Activated CD8-positive, alpha-beta T cell treated with anti-CD3 and anti-CD28 coated beads, Interleukin-2, amount 10 ng/mL, durations not matched to agents 7 days and 5 days (primary cell): Measurements from ENCODE around the gene EDEM1. TPM values are rescaled to one million over a fixed set of nuclear protein-coding genes. Genes with fewer than 3 reads are reported as not detected.

ENCODE experiments used
- ATAC-seq: fragments of 150-1000 bp; cut with Tn5 transposase; one replicate; pipeline ENCODE4 v1.10.0; 2021; ENCODE audit warnings: moderate library complexity
- CTCF ChIA-PET: fragments of 350-600 bp; sonication (Branson Sonifier 250); formaldehyde crosslinking; loops from one replicate; lab custom pipeline; 2021; ENCODE audit warnings: antibody characterized with exemption; lab: Charles Lee
- POLR2A ChIA-PET: fragments of 350-600 bp; sonication (Branson Sonifier 250); formaldehyde crosslinking; loops from one replicate; lab custom pipeline; 2021; ENCODE audit warnings: antibody characterized with exemption; lab: Charles Lee
- DNase-seq: peaks from one replicate; pipeline ENCODE4 v3.0.0-alpha.2; 2020
- H3K27ac Mint-ChIP-seq: one replicate; pipeline ENCODE4 v1.8.0; 2021; ENCODE audit warnings: mild to moderate bottlenecking, mixed read lengths
- H3K27me3 Mint-ChIP-seq: one replicate; pipeline ENCODE4 v1.8.0; 2021; ENCODE audit warnings: low read depth, mixed read lengths
- H3K36me3 Mint-ChIP-seq: one replicate; pipeline ENCODE4 v1.8.0; 2021; ENCODE audit warnings: low read depth, mixed read lengths
- H3K4me1 Mint-ChIP-seq: one replicate; pipeline ENCODE4 v1.8.0; 2021; ENCODE audit warnings: low read depth, mixed read lengths
- H3K4me3 Mint-ChIP-seq: one replicate; pipeline ENCODE4 v1.8.0; 2021; ENCODE audit warnings: mild to moderate bottlenecking, mixed read lengths
- H3K9me3 Mint-ChIP-seq: one replicate; pipeline ENCODE4 v1.8.0; 2022; ENCODE audit warnings: mixed read lengths; ENCODE audit not compliant: insufficient read depth
- total RNA-seq, 2 experiments: library from RNA; stranded (reverse); gene quantifications; one replicate each; pipeline ENCODE4 v1.2.3, GENCODE V29; 2021

EDEM1 gene
- total RNA-seq, 2 experiments from 2014 or later, result 81.7 to 84.3 TPM

GRCh38 chr3:5220667-5221431 is 33.3 kb downstream of the EDEM1 start:
- Mint-ChIP-seq H3K27ac (no peak overlapping the region), H3K36me3 (peaks cover 27% of the 10 kb centered on the region), H3K9me3 (no peaks in the 10 kb centered on the region), H3K27me3 (no peaks in the 10 kb centered on the region), H3K4me1 (peaks cover 4% of the 10 kb centered on the region), H3K4me3 (no peak overlapping the region)
- POLR2A ChIA-PET, result no interaction called here
- no peak for ATAC-seq
- no peak for DNase-seq
- CTCF ChIA-PET, result no interaction called here

GRCh38 chr3:5221701-5222100 is 34.2 kb downstream of the EDEM1 start:
- peaks cover 3% of the 10 kb centered on the region for H3K4me1 Mint-ChIP-seq
- H3K27me3 Mint-ChIP-seq, result no peaks in the 10 kb centered on the region
- H3K27ac Mint-ChIP-seq, result no peak overlapping the region
- ATAC-seq, result no peak
- CTCF ChIA-PET, result no interaction called here
- POLR2A ChIA-PET, result no interaction called here
- DNase-seq, result no peak
- H3K4me3 Mint-ChIP-seq, result no peak overlapping the region
- H3K9me3 Mint-ChIP-seq, result no peaks in the 10 kb centered on the region
- peaks cover 20% of the 10 kb centered on the region for H3K36me3 Mint-ChIP-seq

- Mint-ChIP-seq H3K27ac (no peak overlapping the region), H3K4me3 (no peak overlapping the region), H3K9me3 (no peaks in the 10 kb centered on the region), H3K36me3 (peaks cover 14% of the 10 kb centered on the region), H3K27me3 (no peaks in the 10 kb centered on the region), H3K4me1 (no peaks in the 10 kb centered on the region)
- no peak for DNase-seq
- POLR2A ChIA-PET, result no interaction called here
- ATAC-seq, result no peak
- CTCF ChIA-PET, result no interaction called here
These were observed 34.9 kb downstream of the EDEM1 start for GRCh38 chr3:5222283-5223005.

GRCh38 chr3:5226783-5227182 is 39.3 kb downstream of the EDEM1 start:
- no peak overlapping the region for H3K4me3 Mint-ChIP-seq
- ChIA-PET POLR2A (no interaction called here), CTCF (interaction anchor here (1.0 to 2.0 kb wide), 2 partner anchors 90 to 199 kb away, joined by 3 to 6 read pairs; no protein-coding TSS in a partner anchor)
- DNase-seq (no peak), ATAC-seq (no peak)
- H3K4me1 Mint-ChIP-seq, result no peaks in the 10 kb centered on the region
- no peak overlapping the region for H3K27ac Mint-ChIP-seq
- H3K27me3 Mint-ChIP-seq, result no peaks in the 10 kb centered on the region
- no peaks in the 10 kb centered on the region for H3K36me3 Mint-ChIP-seq
- H3K9me3 Mint-ChIP-seq, result no peaks in the 10 kb centered on the region

GRCh38 chr3:5227812-5228211 is 40.3 kb downstream of the EDEM1 start:
- Mint-ChIP-seq H3K36me3 (no peaks in the 10 kb centered on the region), H3K4me3 (no peak overlapping the region), H3K4me1 (no peaks in the 10 kb centered on the region), H3K9me3 (no peaks in the 10 kb centered on the region), H3K27me3 (no peaks in the 10 kb centered on the region), H3K27ac (peak overlapping the region; percentile 9)
- ChIA-PET CTCF (interaction anchor here (1.2 to 2.0 kb wide), 3 partner anchors 31 to 91 kb away, joined by 3 to 6 read pairs (median 4); no protein-coding TSS in a partner anchor), POLR2A (interaction anchor here (0.7 kb wide), 1 partner anchor 33 kb away, joined by 3 read pairs; no protein-coding TSS in a partner anchor)
- no peak for ATAC-seq
- no peak for DNase-seq

GRCh38 chr3:5229414-5229813 is 41.9 kb downstream of the EDEM1 start:
- ChIA-PET POLR2A (no interaction called here), CTCF (no interaction called here)
- ATAC-seq (no peak), DNase-seq (no peak)
- Mint-ChIP-seq H3K36me3 (no peaks in the 10 kb centered on the region), H3K27ac (no peak overlapping the region), H3K4me3 (no peak overlapping the region), H3K27me3 (no peaks in the 10 kb centered on the region), H3K9me3 (no peaks in the 10 kb centered on the region), H3K4me1 (no peaks in the 10 kb centered on the region)

GRCh38 chr3:5231074-5231473 is 43.6 kb downstream of the EDEM1 start:
- ChIA-PET CTCF (no interaction called here), POLR2A (no interaction called here)
- H3K4me3 Mint-ChIP-seq, result no peak overlapping the region
- ATAC-seq, result no peak
- H3K27ac Mint-ChIP-seq, result no peak overlapping the region
- no peaks in the 10 kb centered on the region for H3K27me3 Mint-ChIP-seq
- H3K4me1 Mint-ChIP-seq, result no peaks in the 10 kb centered on the region
- DNase-seq, result no peak
- no peaks in the 10 kb centered on the region for H3K36me3 Mint-ChIP-seq
- no peaks in the 10 kb centered on the region for H3K9me3 Mint-ChIP-seq

GRCh38 chr3:5231487-5231886 is 44.0 kb downstream of the EDEM1 start:
- ChIA-PET POLR2A (no interaction called here), CTCF (no interaction called here)
- Mint-ChIP-seq H3K4me1 (no peaks in the 10 kb centered on the region), H3K27ac (no peak overlapping the region), H3K36me3 (no peaks in the 10 kb centered on the region), H3K4me3 (no peak overlapping the region), H3K27me3 (no peaks in the 10 kb centered on the region), H3K9me3 (no peaks in the 10 kb centered on the region)
- ATAC-seq, result no peak
- no peak for DNase-seq

- H3K4me3 Mint-ChIP-seq, result no peak overlapping the region
- DNase-seq (no peak), ATAC-seq (no peak)
- H3K9me3 Mint-ChIP-seq, result no peaks in the 10 kb centered on the region
- no peaks in the 10 kb centered on the region for H3K27me3 Mint-ChIP-seq
- no peaks in the 10 kb centered on the region for H3K36me3 Mint-ChIP-seq
- ChIA-PET POLR2A (no interaction called here), CTCF (interaction anchor here (1.3 to 1.5 kb wide), 2 partner anchors 36 to 96 kb away, joined by 3 to 6 read pairs; no protein-coding TSS in a partner anchor)
- no peaks in the 10 kb centered on the region for H3K4me1 Mint-ChIP-seq
- no peak overlapping the region for H3K27ac Mint-ChIP-seq
These were observed 45.1 kb downstream of the EDEM1 start for GRCh38 chr3:5232570-5232969.

GRCh38 chr3:5233026-5233425 is 45.5 kb downstream of the EDEM1 start:
- DNase-seq (no peak), ATAC-seq (no peak)
- H3K4me1 Mint-ChIP-seq, result no peaks in the 10 kb centered on the region
- H3K4me3 Mint-ChIP-seq, result no peak overlapping the region
- no peak overlapping the region for H3K27ac Mint-ChIP-seq
- H3K36me3 Mint-ChIP-seq, result no peaks in the 10 kb centered on the region
- CTCF ChIA-PET, result interaction anchor here (1.3 to 1.5 kb wide), 2 partner anchors 37 to 97 kb away, joined by 3 to 6 read pairs; no protein-coding TSS in a partner anchor
- POLR2A ChIA-PET, result no interaction called here
- no peaks in the 10 kb centered on the region for H3K9me3 Mint-ChIP-seq
- no peaks in the 10 kb centered on the region for H3K27me3 Mint-ChIP-seq

- H3K4me1 Mint-ChIP-seq, result no peaks in the 10 kb centered on the region
- ATAC-seq (no peak), DNase-seq (no peak)
- ChIA-PET POLR2A (no interaction called here), CTCF (no interaction called here)
- no peaks in the 10 kb centered on the region for H3K27me3 Mint-ChIP-seq
- H3K9me3 Mint-ChIP-seq, result no peaks in the 10 kb centered on the region
- no peak overlapping the region for H3K4me3 Mint-ChIP-seq
- H3K36me3 Mint-ChIP-seq, result no peaks in the 10 kb centered on the region
- H3K27ac Mint-ChIP-seq, result no peak overlapping the region
These were observed 48.1 kb downstream of the EDEM1 start for GRCh38 chr3:5235655-5236054.

GRCh38 chr3:5238545-5238944 is 51.0 kb downstream of the EDEM1 start:
- Mint-ChIP-seq H3K36me3 (no peaks in the 10 kb centered on the region), H3K27ac (no peak overlapping the region), H3K27me3 (no peaks in the 10 kb centered on the region), H3K9me3 (no peaks in the 10 kb centered on the region), H3K4me1 (no peaks in the 10 kb centered on the region), H3K4me3 (no peak overlapping the region)
- ChIA-PET POLR2A (no interaction called here), CTCF (no interaction called here)
- ATAC-seq (no peak), DNase-seq (no peak)
